ENCODE data around the gene GMDS. TPM values are rescaled to one million over a fixed set of nuclear protein-coding genes. Genes with fewer than 3 reads are reported as not detected.
A peak's percentile ranks its signal among the peaks of the same experiment; 100 is the strongest.

The GMDS gene
- total and polyA plus RNA-seq, 2 experiments from 2014 or later = 6.3 to 17.7 TPM

- Histone ChIP-seq H3K36me3 (no peaks in the 10 kb centered on the region), H3K4me1 (ENCODE audit: low read depth) (peaks cover 9% of the 10 kb centered on the region)
- DNase-seq (ENCODE audit: low read depth in 1 of 2, low spot score in 1 of 2) = peak in 1 of 2 donors; percentile 78
Measured at GRCh38 chr6:1630771-1631217, 614.6 kb downstream of the GMDS start.

GRCh38 chr6:1630212-1630770 lies 615.1 kb downstream of the GMDS start:
- Histone ChIP-seq H3K4me1 (ENCODE audit: low read depth) (peaks cover 9% of the 10 kb centered on the region), H3K4me3 (no peak overlapping the region), H3K36me3 (no peaks in the 10 kb centered on the region), H3K9me3 (ENCODE audit: low read depth) (no peaks in the 10 kb centered on the region), H3K27ac (no peak overlapping the region), H3K27me3 (peaks cover 32% of the 10 kb centered on the region)
- no peak for TF ChIP-seq CTCF (IDR thresholded peaks at IDR 0.05; ENCODE audit: low read depth, low read length)
- DNase-seq (ENCODE audit: low read depth in 1 of 2, low spot score in 1 of 2) = no peak

More at GRCh38 chr6:1630771-1631217, 614.6 kb downstream of the GMDS start:
- Histone ChIP-seq H3K27ac (no peak overlapping the region), H3K4me3 (no peak overlapping the region), H3K27me3 (peaks cover 27% of the 10 kb centered on the region), H3K9me3 (ENCODE audit: low read depth) (no peaks in the 10 kb centered on the region)
- no peak for TF ChIP-seq CTCF (IDR thresholded peaks at IDR 0.05; ENCODE audit: low read depth, low read length)

DNA sequence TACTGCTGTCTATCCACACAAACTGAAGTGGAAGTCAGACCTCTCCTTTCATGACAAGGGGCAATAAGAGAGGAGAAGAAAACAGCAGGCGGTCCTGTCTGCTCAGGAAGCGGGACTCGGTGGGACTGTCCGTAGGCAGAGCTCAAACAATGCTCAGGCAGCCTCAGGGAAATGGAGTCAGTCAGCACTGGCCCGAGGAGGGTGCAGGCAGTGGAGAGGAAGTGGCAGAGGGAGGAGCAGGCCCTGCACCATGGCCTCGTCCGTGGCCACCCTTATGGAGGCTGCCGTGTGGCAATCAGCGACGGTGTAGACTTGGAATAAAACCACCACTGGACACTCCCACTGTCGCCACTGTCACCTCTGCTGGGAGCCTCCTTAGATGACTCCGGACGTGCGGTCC lies 616.1 kb downstream of the GMDS start:
- no peak for TF ChIP-seq CTCF (IDR thresholded peaks at IDR 0.05; ENCODE audit: low read depth, low read length)

GRCh38 chr6:1627827-1628560 lies 617.4 kb downstream of the GMDS start:
- peaks cover 14% of the 10 kb centered on the region for H3K4me1 ChIP-seq (ENCODE audit: low read depth)
- H3K36me3 ChIP-seq = no peaks in the 10 kb centered on the region
- no peak for TF ChIP-seq CTCF (IDR thresholded peaks at IDR 0.05; ENCODE audit: low read depth, low read length)
- H3K9me3 ChIP-seq (ENCODE audit: low read depth) = no peaks in the 10 kb centered on the region
- DNase-seq (ENCODE audit: low read depth in 1 of 2, low spot score in 1 of 2) = no peak
- peaks cover 55% of the 10 kb centered on the region for H3K27me3 ChIP-seq
- H3K27ac ChIP-seq = no peak overlapping the region
- no peak overlapping the region for H3K4me3 ChIP-seq

More for the DNA sequence above, 616.1 kb downstream of the GMDS start:
- Histone ChIP-seq H3K4me3 (no peak overlapping the region), H3K9me3 (ENCODE audit: low read depth) (no peaks in the 10 kb centered on the region), H3K27ac (no peak overlapping the region), H3K4me1 (ENCODE audit: low read depth) (peaks cover 9% of the 10 kb centered on the region), H3K36me3 (no peaks in the 10 kb centered on the region), H3K27me3 (peaks cover 42% of the 10 kb centered on the region)
- DNase-seq (ENCODE audit: low read depth in 1 of 2, low spot score in 1 of 2) = no peak

DNA sequence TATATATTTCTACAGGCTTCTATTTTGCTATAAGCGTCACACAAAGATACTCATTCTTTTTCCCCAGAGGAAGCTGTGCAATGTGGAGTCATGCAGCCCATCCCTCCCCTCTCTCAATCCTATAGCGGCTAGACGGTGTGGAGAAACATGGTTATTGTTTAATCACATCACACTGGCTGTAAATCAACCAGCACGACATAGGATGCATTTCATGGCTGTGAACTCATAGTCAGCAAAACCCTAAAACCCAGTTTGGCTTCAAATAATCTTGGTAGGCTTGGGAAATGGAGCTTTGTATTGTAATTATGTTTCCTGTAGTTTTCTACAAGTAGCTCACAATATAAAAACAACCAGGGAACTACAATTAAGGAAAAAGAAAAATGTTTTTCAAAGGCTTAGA lies 618.9 kb downstream of the GMDS start:
- no peak for TF ChIP-seq CTCF (IDR thresholded peaks at IDR 0.05; ENCODE audit: low read depth, low read length)
- Histone ChIP-seq H3K27me3 (peaks cover 70% of the 10 kb centered on the region), H3K4me3 (no peak overlapping the region), H3K36me3 (no peaks in the 10 kb centered on the region), H3K27ac (no peak overlapping the region), H3K4me1 (ENCODE audit: low read depth) (peaks cover 14% of the 10 kb centered on the region), H3K9me3 (ENCODE audit: low read depth) (no peaks in the 10 kb centered on the region)
- DNase-seq (ENCODE audit: low read depth in 1 of 2, low spot score in 1 of 2) = no peak
